ENCODE data around the gene DNLZ. TPM values are rescaled to one million over a fixed set of nuclear protein-coding genes. Genes with fewer than 3 reads are reported as not detected.

Gene DNLZ
- total RNA-seq, 2 experiments from 2014 or later, result 11.7 to 12.8 TPM

DNA sequence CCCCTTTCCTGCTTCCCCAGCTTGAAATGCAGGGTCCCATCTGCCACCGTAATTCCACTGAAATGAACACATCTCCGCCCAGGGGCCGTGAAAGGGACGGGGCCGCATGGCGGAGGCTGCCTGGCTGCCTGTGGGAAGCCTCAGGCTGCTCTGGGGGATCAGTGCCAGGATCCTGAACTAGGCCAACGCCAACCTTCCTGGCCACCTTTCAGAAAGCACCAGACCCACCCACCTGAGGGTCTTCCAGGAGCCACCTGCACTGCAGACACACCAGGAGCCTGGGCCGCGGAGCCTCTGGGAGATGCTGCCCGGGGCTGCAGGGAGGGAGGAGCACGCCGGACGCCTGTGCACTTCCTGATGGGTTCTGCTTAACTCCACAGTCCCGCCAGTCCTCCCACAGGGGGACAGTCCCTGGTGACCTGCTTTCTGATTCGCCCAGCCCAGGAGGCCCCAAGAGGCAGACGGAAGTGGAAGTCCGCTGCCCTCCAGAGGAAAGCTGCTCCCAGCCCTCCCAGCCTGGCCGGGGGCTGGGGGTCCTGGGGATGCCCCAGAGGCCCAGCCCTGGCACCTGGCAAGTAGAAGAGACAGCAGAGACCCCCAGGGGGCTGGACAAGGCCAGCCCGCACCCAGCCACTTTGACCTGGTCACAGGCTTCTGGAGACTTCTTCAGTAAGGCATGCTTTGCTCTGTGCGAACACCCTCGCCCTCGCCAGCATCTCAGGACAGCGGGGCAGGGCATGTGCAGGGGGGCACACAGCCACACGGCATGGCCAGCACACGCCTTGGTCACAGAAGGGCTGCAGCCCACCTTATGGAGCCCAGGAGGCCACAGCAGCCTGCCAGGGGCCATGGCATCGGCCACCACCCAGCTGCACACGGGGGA, 10.0 kb upstream of the DNLZ start, which contains the start of gene CARD9:
Gene CARD9 (minus strand): TSS at position 370 of the 883 bp plus-strand sequence. CDS start 1,591 bp downstream, outside the sequence.
- H3K36me3 Mint-ChIP-seq (ENCODE audit: low read depth), result peaks cover 4% of the 10 kb centered on the region
- no peaks in the 10 kb centered on the region for H3K9me3 Mint-ChIP-seq (ENCODE audit: low read depth)
- no peaks in the 10 kb centered on the region for H3K4me1 Mint-ChIP-seq
- DNase-seq (no peak), ATAC-seq (no peak)
- peak within 1 kb of the TSS; percentile 26 for H3K4me3 Mint-ChIP-seq
- no peak within 1 kb of the TSS for H3K27ac Mint-ChIP-seq
- intact Hi-C loops (cut with DNase I, micrococcal nuclease), result no loop called here
- H3K27me3 Mint-ChIP-seq, result no peaks in the 10 kb centered on the region
- ChIA-PET POLR2A (no interaction called here), CTCF (no interaction called here)

DNA sequence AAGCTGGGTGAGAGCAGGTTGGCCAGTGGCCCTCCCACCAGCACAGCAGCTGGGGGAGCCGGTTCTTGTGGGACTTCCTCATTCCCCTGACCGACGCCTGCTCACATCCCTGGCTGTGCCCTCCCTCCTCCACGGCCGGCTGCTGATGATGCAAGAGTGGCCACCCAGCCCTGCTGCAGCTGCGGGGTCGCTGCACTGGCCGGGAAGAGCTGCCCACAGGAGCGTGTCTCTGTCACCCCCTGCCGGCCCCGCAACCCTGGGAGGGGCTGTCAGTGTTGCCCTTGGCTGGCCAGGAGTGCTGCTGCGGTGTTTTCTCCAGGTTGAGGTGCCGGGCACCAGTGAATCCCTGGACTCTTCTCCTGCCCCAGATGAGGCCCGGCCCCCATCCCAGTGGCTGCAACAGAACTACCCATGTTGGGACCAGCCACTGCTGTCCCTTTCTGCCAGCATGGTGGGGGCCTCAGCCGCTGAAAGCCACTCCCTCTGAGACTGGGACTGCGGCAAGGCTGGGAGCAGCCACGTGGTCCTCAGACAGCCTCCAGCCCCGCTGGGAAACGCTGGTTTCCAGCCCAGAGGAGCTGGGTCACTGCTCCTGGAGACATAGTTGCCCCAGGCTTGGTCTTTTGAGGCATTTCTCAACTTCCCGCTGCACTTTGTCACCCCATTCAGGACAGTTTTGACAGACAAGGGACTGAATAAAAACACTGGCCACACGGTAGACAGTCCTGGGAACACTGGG, 9.2 kb upstream of the DNLZ start:
- POLR2A ChIA-PET, result no interaction called here
- Mint-ChIP-seq H3K36me3 (ENCODE audit: low read depth) (peaks cover 4% of the 10 kb centered on the region), H3K4me1 (no peaks in the 10 kb centered on the region), H3K27me3 (no peaks in the 10 kb centered on the region), H3K4me3 (peak overlapping the region; percentile 26), H3K9me3 (ENCODE audit: low read depth) (no peaks in the 10 kb centered on the region), H3K27ac (no peak overlapping the region)
- intact Hi-C loops (cut with DNase I, micrococcal nuclease), result no loop called here
- CTCF ChIA-PET, result interaction anchor here (0.6 to 1.3 kb wide), 2 partner anchors 10 to 25 kb away, joined by 3 to 5 read pairs; partner anchors contain the start of gene DNLZ
- DNase-seq (no peak), ATAC-seq (peak; percentile 14)

DNA sequence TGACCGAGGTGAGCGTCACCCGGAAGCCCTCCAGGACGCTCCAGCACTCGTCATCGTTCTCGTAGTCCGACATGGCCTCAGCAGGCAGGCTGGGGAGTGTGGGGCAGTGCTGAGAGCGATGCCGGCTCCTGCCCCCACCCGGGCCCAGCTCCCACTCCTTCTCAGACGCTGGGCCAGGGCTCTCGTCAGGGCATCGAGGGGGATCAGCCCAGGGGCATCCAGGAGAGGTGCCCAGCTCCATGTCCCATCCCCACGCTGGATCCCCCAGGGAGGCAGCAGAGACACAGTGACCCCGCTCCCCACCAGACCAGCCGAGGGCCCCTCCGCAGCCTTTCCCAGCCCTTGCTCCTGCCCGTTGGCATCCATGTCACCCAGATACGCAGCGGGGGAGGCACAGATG, 8.5 kb upstream of the DNLZ start:
- Mint-ChIP-seq H3K27me3 (no peaks in the 10 kb centered on the region), H3K4me3 (no peak overlapping the region), H3K4me1 (no peaks in the 10 kb centered on the region), H3K9me3 (ENCODE audit: low read depth) (no peaks in the 10 kb centered on the region), H3K27ac (no peak overlapping the region), H3K36me3 (ENCODE audit: low read depth) (peaks cover 4% of the 10 kb centered on the region)
- DNase-seq (no peak), ATAC-seq (no peak)
- intact Hi-C loops (cut with DNase I, micrococcal nuclease), result no loop called here
- ChIA-PET POLR2A (no interaction called here), CTCF (interaction anchor here (1.3 kb wide), 1 partner anchor 9 kb away, joined by 5 read pairs; the partner anchor contains the start of gene DNLZ)

DNA sequence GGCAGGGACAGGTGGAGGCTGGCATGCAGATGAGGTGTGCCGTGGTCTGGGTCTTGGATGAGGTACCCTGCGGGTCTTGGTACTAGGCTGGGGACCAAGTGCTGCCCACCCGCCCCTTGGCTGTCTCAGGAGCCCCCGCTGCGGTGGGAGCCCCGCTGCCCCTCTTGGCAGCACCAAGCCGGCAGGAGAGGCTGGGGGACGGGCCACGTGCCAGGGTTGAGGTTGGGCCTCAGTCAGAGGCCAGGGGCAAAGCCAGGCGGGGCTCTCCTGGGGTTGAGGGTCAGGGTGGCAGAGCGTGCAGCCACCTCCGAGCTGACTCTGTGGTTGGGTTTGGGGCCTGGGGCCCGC, 8.0 kb upstream of the DNLZ start:
- ChIA-PET POLR2A (no interaction called here), CTCF (interaction anchor here (1.3 kb wide), 1 partner anchor 9 kb away, joined by 5 read pairs; the partner anchor contains the start of gene DNLZ)
- Mint-ChIP-seq H3K27me3 (no peaks in the 10 kb centered on the region), H3K9me3 (ENCODE audit: low read depth) (no peaks in the 10 kb centered on the region), H3K27ac (no peak overlapping the region), H3K36me3 (ENCODE audit: low read depth) (peaks cover 4% of the 10 kb centered on the region), H3K4me1 (no peaks in the 10 kb centered on the region), H3K4me3 (no peak overlapping the region)
- intact Hi-C loops (cut with DNase I, micrococcal nuclease), result no loop called here
- DNase-seq (no peak), ATAC-seq (no peak)

DNA sequence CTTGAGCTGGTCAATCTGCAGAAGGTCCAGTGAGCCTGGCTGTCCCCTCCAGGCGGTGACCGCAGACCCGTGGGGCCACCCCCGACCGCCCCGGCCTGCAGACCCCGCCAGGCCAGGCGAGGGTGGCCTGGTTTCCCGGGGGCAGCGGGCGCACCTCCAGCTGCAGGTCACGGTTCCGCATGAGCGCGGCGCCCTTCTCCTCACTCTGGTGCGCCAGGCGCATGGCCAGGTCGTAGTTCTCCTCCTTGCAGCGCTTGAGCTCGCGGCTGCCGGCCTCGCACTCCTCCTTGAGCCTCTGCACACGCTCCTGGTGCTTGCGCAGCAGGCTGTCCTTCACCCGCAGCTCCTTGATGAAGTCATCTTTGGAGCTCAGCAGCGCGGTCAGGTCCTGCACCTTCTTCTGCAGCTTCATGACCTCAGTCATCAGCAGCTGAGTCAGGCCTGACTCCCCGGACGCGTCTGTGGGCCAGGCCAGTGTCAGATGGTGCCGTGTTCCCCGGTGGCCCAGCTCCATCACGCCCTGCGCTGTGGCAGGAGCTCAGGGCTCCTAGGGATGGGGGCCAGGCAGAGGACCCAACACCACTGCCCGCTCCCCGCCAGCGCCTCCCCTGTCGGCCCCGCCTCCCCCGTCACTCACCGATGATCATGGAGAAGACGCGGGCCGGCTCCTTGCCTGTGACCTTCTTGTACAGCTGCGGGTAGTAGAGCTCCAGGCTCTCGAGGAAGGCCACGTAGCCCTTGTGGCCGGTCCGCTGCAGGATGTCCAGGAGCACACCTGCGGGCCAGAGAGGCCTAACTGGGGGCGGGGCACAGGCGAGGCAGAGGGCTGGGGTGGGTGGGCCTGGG, 7.4 kb upstream of the DNLZ start:
- intact Hi-C loops (cut with DNase I, micrococcal nuclease), result no loop called here
- Mint-ChIP-seq H3K27ac (no peak overlapping the region), H3K27me3 (no peaks in the 10 kb centered on the region), H3K36me3 (ENCODE audit: low read depth) (peaks cover 4% of the 10 kb centered on the region), H3K9me3 (ENCODE audit: low read depth) (no peaks in the 10 kb centered on the region), H3K4me1 (no peaks in the 10 kb centered on the region), H3K4me3 (no peak overlapping the region)
- no peak for DNase-seq
- ATAC-seq, result no peak
- ChIA-PET POLR2A (interaction anchor here (0.9 kb wide), 1 partner anchor 26 kb away, joined by 4 read pairs; no protein-coding TSS in a partner anchor), CTCF (no interaction called here)

DNA sequence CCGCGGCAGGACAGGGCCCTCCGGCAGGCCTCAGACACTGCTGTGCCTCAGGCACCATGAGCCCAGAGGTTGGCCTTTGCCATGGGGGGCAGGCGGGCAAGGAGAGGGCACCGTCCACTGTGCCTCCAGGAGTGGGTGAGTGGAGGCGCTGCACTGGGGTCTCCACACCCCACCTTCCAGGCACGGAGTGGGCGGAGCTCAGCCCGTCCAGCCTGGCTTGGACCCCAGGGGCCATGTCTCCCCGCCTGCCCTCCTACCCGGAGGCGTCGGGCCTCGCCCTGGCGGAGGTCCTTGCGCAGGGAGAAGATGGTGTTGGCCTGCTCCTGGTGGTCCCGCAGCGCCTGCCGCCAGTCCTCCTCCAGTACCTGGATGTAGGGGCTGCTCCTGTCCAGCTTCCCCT, 6.5 kb upstream of the DNLZ start:
- Mint-ChIP-seq H3K36me3 (ENCODE audit: low read depth) (peaks cover 4% of the 10 kb centered on the region), H3K4me1 (no peaks in the 10 kb centered on the region)
- POLR2A ChIA-PET, result interaction anchor here (0.9 kb wide), 1 partner anchor 27 kb away, joined by 4 read pairs; no protein-coding TSS in a partner anchor

DNA sequence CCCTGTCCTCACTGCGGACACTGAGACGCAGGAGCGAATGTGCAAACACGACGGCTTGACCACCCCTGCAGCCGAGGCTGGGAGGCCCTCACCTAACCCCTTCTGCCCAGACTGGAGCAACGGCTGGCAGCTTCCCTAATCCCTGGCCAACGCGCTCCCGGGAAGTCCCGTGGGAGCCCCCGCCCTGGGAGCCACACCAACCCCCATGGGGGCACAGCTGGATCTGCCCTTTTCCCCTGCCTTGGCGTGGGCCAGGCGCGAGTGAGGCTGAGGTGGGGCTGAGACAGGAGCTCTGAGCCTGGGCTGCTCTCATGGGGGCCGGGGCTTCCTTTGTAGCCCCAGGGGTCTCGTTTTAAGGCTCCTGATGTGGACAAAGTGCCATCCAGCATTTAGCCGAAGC, 4.6 kb upstream of the DNLZ start:
- POLR2A ChIA-PET, result no interaction called here

More for the DNA sequence above, 6.5 kb upstream of the DNLZ start:
- no peak for ATAC-seq
- H3K4me3 Mint-ChIP-seq, result no peak overlapping the region
- no peak for DNase-seq
- H3K27me3 Mint-ChIP-seq, result no peaks in the 10 kb centered on the region
- CTCF ChIA-PET, result no interaction called here
- intact Hi-C loops (cut with DNase I, micrococcal nuclease), result no loop called here
- no peak overlapping the region for H3K27ac Mint-ChIP-seq
- no peaks in the 10 kb centered on the region for H3K9me3 Mint-ChIP-seq (ENCODE audit: low read depth)

DNA sequence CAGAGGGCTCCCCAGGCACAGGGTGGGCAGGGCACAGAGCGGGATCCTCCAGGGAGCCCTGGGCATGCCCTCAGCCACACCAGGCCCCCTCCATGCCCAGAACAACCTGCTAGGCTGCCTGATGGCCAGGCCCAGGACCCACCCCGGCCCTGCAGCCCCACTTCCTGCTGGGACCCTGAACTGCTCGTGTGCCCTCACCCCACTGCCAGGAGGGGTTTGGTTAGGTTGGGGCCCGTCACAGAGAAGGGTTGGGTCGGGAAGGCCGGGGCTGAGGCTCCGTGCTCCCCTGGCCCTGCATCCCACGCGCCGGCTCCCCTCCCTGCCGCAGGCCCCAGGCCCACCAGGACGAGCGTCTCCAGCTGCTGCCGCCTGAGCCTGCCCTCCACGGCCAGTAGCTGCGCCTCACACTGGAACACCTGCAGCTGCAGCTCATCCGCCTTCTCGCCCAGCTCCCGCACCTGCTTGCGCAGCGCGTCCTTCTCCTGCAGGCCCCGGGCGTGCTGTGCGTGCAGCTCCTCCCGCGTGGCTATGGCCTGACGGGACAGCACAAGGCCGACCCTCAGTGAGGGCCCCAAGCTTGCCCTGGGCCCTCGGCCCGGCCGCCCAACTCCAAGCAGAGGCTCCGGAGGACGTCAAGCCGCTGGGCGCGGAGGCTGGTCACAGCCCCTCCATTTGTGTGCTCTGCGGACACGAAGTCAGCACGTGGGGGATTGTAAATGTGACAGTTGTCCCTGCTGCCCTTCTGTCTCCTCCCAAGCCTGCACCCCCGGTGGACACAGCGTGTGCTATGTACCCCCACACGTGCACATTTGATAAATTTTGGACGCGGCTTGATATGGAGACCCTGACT, 4.0 kb upstream of the DNLZ start:
- ATAC-seq (no peak), DNase-seq (no peak)
- intact Hi-C loops (cut with DNase I, micrococcal nuclease), result no loop called here
- H3K4me3 Mint-ChIP-seq, result no peak overlapping the region
- H3K9me3 Mint-ChIP-seq (ENCODE audit: low read depth), result no peaks in the 10 kb centered on the region
- H3K27me3 Mint-ChIP-seq, result no peaks in the 10 kb centered on the region
- H3K27ac Mint-ChIP-seq, result no peak overlapping the region
- POLR2A ChIA-PET, result no interaction called here
- CTCF ChIA-PET, result interaction anchor here (0.5 kb wide), 1 partner anchor 119 kb away, joined by 3 read pairs; no protein-coding TSS in a partner anchor
- no peaks in the 10 kb centered on the region for H3K36me3 Mint-ChIP-seq (ENCODE audit: low read depth)
- peaks cover 10% of the 10 kb centered on the region for H3K4me1 Mint-ChIP-seq

More for the DNA sequence above, 4.6 kb upstream of the DNLZ start:
- CTCF ChIA-PET, result no interaction called here
- Mint-ChIP-seq H3K27ac (no peak overlapping the region), H3K36me3 (ENCODE audit: low read depth) (no peaks in the 10 kb centered on the region), H3K9me3 (ENCODE audit: low read depth) (no peaks in the 10 kb centered on the region), H3K4me1 (peaks cover 5% of the 10 kb centered on the region), H3K27me3 (no peaks in the 10 kb centered on the region), H3K4me3 (no peak overlapping the region)
- intact Hi-C loops (cut with DNase I, micrococcal nuclease), result no loop called here
- ATAC-seq, result no peak
- no peak for DNase-seq

DNA sequence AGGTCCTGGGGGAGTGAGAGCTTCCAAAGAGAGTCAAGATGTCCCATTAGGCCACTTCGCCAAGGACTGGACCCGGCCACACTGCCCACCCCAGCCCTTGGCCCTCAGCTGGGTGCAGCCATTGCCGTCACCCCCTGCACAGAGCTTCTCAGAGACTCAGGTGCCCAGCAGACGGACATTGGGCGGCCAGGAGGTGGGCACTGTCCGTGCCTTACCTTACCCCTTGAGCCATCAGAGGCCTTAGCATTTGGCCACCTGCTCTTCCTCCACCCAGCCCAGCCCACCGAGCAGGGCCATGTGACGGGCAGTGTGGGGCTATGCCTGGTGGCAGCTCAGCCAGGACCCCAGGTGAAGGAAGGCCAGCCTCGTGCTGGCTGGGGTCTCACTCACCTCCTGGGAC, 3.3 kb upstream of the DNLZ start:
- ChIA-PET CTCF (interaction anchor here (0.5 to 0.6 kb wide), 2 partner anchors 46 to 119 kb away, joined by 3 read pairs; no protein-coding TSS in a partner anchor), POLR2A (no interaction called here)
- Mint-ChIP-seq H3K36me3 (ENCODE audit: low read depth) (no peaks in the 10 kb centered on the region), H3K4me1 (peaks cover 10% of the 10 kb centered on the region), H3K27ac (no peak overlapping the region), H3K27me3 (no peaks in the 10 kb centered on the region), H3K9me3 (ENCODE audit: low read depth) (no peaks in the 10 kb centered on the region), H3K4me3 (no peak overlapping the region)
- intact Hi-C loops (cut with DNase I, micrococcal nuclease), result no loop called here
- no peak for DNase-seq
- no peak for ATAC-seq

DNA sequence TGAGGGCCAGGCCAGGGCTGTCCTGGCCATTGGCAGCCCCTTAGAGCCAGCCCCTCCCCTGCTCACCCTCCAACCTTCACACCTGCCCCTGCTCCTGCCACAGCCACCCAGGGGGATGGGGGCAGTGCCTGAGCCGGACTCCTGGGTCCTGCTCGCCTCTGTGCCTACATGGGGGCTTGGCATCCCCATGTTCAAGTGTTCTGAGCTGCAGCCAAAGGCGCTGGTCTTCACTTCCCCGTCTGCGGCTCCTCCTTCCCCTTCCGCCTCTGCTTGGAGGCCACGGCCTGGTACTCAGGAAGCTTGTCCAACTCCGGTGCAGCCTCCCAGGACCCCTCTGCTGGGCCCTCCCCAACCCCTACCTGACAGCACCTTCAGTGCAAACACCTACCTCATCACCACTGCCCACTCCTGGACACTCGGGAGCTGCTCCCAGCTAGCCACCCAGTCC, 2.3 kb upstream of the DNLZ start:
- Mint-ChIP-seq H3K4me1 (peaks cover 10% of the 10 kb centered on the region), H3K27me3 (no peaks in the 10 kb centered on the region), H3K27ac (no peak overlapping the region), H3K9me3 (ENCODE audit: low read depth) (no peaks in the 10 kb centered on the region), H3K4me3 (no peak overlapping the region), H3K36me3 (ENCODE audit: low read depth) (no peaks in the 10 kb centered on the region)
- ATAC-seq (no peak), DNase-seq (no peak)
- POLR2A ChIA-PET, result no interaction called here
- CTCF ChIA-PET, result no interaction called here
- intact Hi-C loops (cut with DNase I, micrococcal nuclease), result no loop called here
